BLaER1 treated with 17β-estradiol and CSF1 and Interleukin-3, amounts not matched to agents 10 nM and 100 nM (cell line): Measurements from ENCODE around the gene THAP4.

Experiments
- H3K27ac ChIP-seq, 11 experiments: shearing (Covaris generic); formaldehyde crosslinking; 2 replicates each; pipeline ENCODE4 v1.8.1; 2022
- H3K27me3 ChIP-seq, 11 experiments: shearing (Covaris generic); formaldehyde crosslinking; 2 replicates each; pipeline ENCODE4 v1.8.1; 2022
- H3K36me3 ChIP-seq, 11 experiments: shearing (Covaris generic); formaldehyde crosslinking; 2 replicates each; pipeline ENCODE4 v1.8.1; 2022
- H3K4me1 ChIP-seq, 10 experiments: shearing (Covaris generic); formaldehyde crosslinking; 2 replicates each; pipeline ENCODE4 v1.8.1; 2022
- H3K4me2 ChIP-seq, 11 experiments: shearing (Covaris generic); formaldehyde crosslinking; 2 replicates each; pipeline ENCODE4 v1.8.1; 2022
- H3K4me3 ChIP-seq, 10 experiments: shearing (Covaris generic); formaldehyde crosslinking; 2 replicates each; pipeline ENCODE4 v1.8.1; 2022
- H3K9ac ChIP-seq, 11 experiments: shearing (Covaris generic); formaldehyde crosslinking; 2 replicates each; pipeline ENCODE4 v1.8.1; 2022
- H3K9me3 ChIP-seq, 11 experiments: shearing (Covaris generic); formaldehyde crosslinking; replicated peaks in 1 of 11; 2 replicates each; pipeline ENCODE4 v1.8.1; 2022
- H4K20me1 ChIP-seq, 11 experiments: shearing (Covaris generic); formaldehyde crosslinking; 2 replicates each; pipeline ENCODE4 v1.8.1; 2022
- Cebpa-rat ChIP-seq, 11 experiments: shearing (Covaris generic); IDR thresholded peaks; 2 replicates each; pipeline ENCODE4 v1.8.1; 2022

The THAP4 gene

GRCh38 chr2:241620419-241620769 is 16.6 kb downstream of the THAP4 start:
- H3K27ac ChIP-seq, result peak overlapping the region in 7 of 11 experiments; percentile 83 to 93 (median 89); a peak in 11 of 22 replicates
- H3K9ac ChIP-seq, result no peak overlapping the region; a peak in 1 of 22 replicates
- peaks cover 0 to 64% (median 22%) of the 10 kb centered on the region in 11 experiments; a peak in 14 of 22 replicates for H4K20me1 ChIP-seq
- peaks cover 38 to 66% (median 52%) of the 10 kb centered on the region in 10 experiments for H3K4me1 ChIP-seq
- TF ChIP-seq Cebpa-rat (IDR thresholded peaks at IDR 0.05), result no peak
- H3K36me3 ChIP-seq, result peaks cover 0 to 68% (median 42%) of the 10 kb centered on the region in 11 experiments; a peak in 20 of 22 replicates
- no peaks in the 10 kb centered on the region for H3K27me3 ChIP-seq
- H3K4me3 ChIP-seq, result no peak overlapping the region
- peaks cover 0 to 14% (median 0%) of the 10 kb centered on the region in 11 experiments; a peak in 6 of 22 replicates for H3K9me3 ChIP-seq
- H3K4me2 ChIP-seq, result peak overlapping the region in 6 of 11 experiments; percentile 7 to 98 (median 56); a peak in 7 of 22 replicates

DNA sequence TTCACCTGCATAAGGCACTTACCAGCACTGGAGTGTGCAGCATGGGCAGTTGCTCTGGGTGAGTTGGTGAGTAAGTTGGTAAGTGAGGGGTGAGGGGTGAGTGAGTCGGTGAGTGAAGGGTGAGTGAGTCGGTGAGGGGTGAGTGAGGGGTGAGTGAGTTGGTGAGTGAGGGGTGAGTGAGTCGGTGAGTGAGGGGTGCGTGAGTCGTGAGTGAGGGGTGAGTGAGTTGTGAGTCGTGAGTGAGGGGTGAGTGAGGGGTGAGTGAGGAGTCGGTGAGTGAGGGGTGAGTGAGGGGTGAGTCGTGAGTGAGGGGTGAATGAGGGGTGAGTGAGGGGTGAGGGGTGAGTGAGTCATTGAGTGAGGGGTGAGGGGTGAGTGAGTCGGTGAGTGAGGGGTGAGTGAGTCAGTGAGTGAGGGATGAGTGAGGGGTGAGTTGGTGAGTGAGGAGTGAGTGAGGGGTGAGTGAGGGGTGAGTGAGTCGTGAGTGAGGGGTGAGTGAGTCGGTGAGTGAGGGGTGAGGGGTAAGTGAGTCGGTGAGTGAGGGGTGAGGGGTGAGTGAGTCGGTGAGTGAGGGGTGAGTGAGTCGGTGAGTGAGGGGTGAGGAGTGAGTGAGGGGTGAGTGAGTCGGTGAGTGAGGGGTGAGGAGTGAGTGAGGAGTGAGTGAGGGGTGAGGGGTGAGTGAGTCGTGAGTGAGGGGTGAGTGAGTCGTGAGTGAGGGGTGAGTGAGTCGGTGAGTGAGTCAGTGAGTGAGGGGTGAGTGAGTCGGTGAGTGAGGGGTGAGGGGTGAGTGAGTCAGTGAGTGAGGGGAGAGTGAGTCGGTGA is 17.1 kb downstream of the THAP4 start:
- peak overlapping the region in 1 of 10 experiments; percentile 59; a peak in 2 of 20 replicates for H3K4me3 ChIP-seq
- peaks cover 0 to 64% (median 19%) of the 10 kb centered on the region in 11 experiments; a peak in 15 of 22 replicates for H4K20me1 ChIP-seq
- H3K4me2 ChIP-seq, result peak overlapping the region; percentile 82 to 98 (median 94)
- TF ChIP-seq Cebpa-rat (IDR thresholded peaks at IDR 0.05), result no peak
- H3K9me3 ChIP-seq, result peaks cover 0 to 14% (median 0%) of the 10 kb centered on the region in 11 experiments; a peak in 6 of 22 replicates
- peaks cover 0 to 66% (median 36%) of the 10 kb centered on the region in 11 experiments; a peak in 20 of 22 replicates for H3K36me3 ChIP-seq
- peak overlapping the region in 9 of 11 experiments; percentile 74 to 83 (median 78); a peak in 14 of 22 replicates for H3K9ac ChIP-seq
- peak overlapping the region in 10 of 11 experiments; percentile 79 to 93 (median 88); a peak in 20 of 22 replicates for H3K27ac ChIP-seq
- no peaks in the 10 kb centered on the region for H3K27me3 ChIP-seq
- peaks cover 38 to 61% (median 50%) of the 10 kb centered on the region in 10 experiments for H3K4me1 ChIP-seq

DNA sequence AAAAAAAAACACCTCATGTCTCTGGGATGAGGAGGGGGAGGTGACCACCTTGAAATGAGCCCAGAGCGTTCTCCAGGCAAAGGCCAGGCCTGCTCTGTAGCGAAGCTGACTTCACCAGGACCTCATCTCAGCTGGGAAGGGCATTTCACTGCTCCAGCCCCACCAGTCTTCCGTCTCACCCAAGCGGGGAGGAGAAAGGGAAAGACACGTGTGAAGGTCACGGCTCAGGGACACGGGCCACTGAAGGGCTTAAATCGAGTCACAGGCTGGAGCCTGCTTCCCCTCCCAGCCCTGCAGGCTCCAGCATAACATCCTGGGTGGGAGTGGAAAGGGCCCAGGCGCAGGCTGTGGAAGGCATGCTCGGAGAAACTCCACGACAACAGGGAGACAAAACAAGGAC is 18.1 kb downstream of the THAP4 start:
- Histone ChIP-seq H3K9me3 (peaks cover 0 to 14% (median 0%) of the 10 kb centered on the region in 11 experiments; a peak in 6 of 22 replicates), H3K27me3 (no peaks in the 10 kb centered on the region), H3K36me3 (peaks cover 0 to 65% (median 31%) of the 10 kb centered on the region in 11 experiments; a peak in 20 of 22 replicates), H3K4me2 (peak overlapping the region; percentile 82 to 98 (median 94)), H3K4me1 (peaks cover 48 to 63% (median 54%) of the 10 kb centered on the region in 10 experiments), H3K4me3 (peak overlapping the region; percentile 49 to 68 (median 58); a peak in 18 of 20 replicates), H3K9ac (peak overlapping the region; percentile 74 to 83 (median 78)), H4K20me1 (peaks cover 0 to 64% (median 13%) of the 10 kb centered on the region in 11 experiments; a peak in 12 of 22 replicates), H3K27ac (peak overlapping the region; percentile 72 to 93 (median 86))
- no peak for TF ChIP-seq Cebpa-rat (IDR thresholded peaks at IDR 0.05)

DNA sequence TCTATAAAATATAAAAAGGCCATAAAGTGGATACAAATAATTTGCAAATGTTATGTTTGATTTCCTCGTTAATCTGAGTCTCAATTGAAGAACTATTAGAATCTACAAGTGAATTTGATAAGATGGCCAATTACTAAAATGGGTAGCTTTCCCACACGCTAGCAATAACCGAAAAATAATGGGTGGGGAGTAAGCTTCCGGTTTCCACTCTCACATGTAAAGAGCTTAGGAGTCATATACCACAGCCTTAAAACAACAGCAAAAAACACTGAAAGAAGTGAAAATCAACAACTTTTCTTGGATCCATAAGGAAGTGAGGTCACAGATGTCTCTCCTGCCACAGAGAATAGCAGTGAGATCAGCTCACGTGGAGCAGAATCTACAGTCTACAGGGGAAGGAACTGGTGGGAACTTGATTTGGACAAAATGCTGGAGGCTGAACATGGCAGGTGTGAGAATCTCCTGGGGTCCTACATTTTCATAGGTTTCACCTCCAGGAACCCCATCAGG is 18.6 kb downstream of the THAP4 start:
- TF ChIP-seq Cebpa-rat (IDR thresholded peaks at IDR 0.05), result no peak
- H4K20me1 ChIP-seq, result peaks cover 0 to 64% (median 13%) of the 10 kb centered on the region in 11 experiments; a peak in 13 of 22 replicates
- H3K9me3 ChIP-seq, result peaks cover 0 to 14% (median 0%) of the 10 kb centered on the region in 11 experiments; a peak in 6 of 22 replicates
- peaks cover 50 to 68% (median 59%) of the 10 kb centered on the region in 10 experiments for H3K4me1 ChIP-seq
- peak overlapping the region; percentile 49 to 68 (median 58) for H3K4me3 ChIP-seq
- H3K36me3 ChIP-seq, result peaks cover 0 to 65% (median 27%) of the 10 kb centered on the region in 11 experiments; a peak in 18 of 22 replicates
- H3K4me2 ChIP-seq, result peak overlapping the region; percentile 82 to 98 (median 94)
- peak overlapping the region; percentile 72 to 93 (median 86) for H3K27ac ChIP-seq
- peak overlapping the region; percentile 74 to 83 (median 78) for H3K9ac ChIP-seq
- H3K27me3 ChIP-seq, result no peaks in the 10 kb centered on the region

- peak overlapping the region; percentile 49 to 68 (median 58) for H3K4me3 ChIP-seq
- peaks cover 0 to 64% (median 14%) of the 10 kb centered on the region in 11 experiments; a peak in 14 of 22 replicates for H4K20me1 ChIP-seq
- H3K4me2 ChIP-seq, result peak overlapping the region; percentile 82 to 98 (median 94)
- H3K27me3 ChIP-seq, result no peaks in the 10 kb centered on the region
- H3K9me3 ChIP-seq, result peaks cover 0 to 14% (median 0%) of the 10 kb centered on the region in 11 experiments; a peak in 6 of 22 replicates
- H3K9ac ChIP-seq, result peak overlapping the region; percentile 74 to 83 (median 78)
- H3K27ac ChIP-seq, result peak overlapping the region; percentile 72 to 93 (median 86)
- peaks cover 54 to 72% (median 65%) of the 10 kb centered on the region in 10 experiments for H3K4me1 ChIP-seq
- TF ChIP-seq Cebpa-rat (IDR thresholded peaks at IDR 0.05), result no peak
- H3K36me3 ChIP-seq, result peaks cover 0 to 58% (median 19%) of the 10 kb centered on the region in 11 experiments; a peak in 16 of 22 replicates
Measured at GRCh38 chr2:241617431-241618154, 19.4 kb downstream of the THAP4 start.

DNA sequence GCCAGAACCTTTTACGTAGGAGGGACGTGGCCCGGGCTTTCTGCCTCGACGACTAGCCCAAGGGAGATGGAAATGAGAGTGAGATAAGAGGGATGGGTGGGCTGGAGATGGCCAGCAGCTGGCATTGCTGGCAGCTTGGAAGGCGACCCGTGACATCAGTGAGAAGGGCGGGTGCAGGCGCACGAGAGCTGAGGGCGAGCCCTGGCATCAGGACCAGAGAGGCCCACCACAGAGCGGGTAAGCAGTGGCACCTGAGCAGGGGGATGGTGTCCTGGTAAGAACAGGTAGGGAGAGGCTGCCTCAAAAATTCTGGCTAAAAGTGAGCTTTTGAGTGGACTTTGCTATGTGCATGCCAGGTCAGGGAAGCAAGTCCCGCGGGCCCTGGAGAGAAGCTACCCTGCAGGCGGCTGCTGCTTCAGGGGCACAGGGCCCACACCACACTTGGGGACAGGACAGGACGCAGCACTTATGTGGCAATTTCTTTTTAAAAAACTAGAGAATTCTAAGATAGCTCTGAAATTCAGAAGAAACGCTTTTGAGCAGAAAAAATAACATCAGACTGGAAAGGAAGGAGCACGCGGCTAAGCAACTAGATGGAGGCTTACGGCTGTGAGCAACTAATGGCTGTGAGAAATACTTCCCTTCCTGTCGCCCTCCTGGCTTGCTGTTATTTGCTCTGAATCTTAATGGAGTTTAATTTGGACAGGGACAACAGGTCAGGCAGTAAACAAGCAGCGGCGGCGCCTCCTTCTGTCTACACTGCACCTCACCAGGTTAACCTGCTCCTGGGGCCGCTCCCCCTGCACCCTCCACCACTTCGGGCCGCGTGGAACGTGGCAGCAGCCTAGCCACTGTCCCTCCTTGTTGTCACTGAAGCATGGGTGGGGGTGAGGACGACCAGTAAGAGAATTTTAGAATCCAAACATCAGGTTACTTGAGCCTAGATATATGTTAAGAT is 20.5 kb downstream of the THAP4 start:
- TF ChIP-seq Cebpa-rat (IDR thresholded peaks at IDR 0.05), result no peak
- Histone ChIP-seq H4K20me1 (peaks cover 0 to 64% (median 26%) of the 10 kb centered on the region in 11 experiments; a peak in 15 of 22 replicates), H3K4me3 (peak overlapping the region in 1 of 10 experiments; percentile 52; a peak in 2 of 20 replicates), H3K27me3 (no peaks in the 10 kb centered on the region), H3K36me3 (peaks cover 0 to 57% (median 13%) of the 10 kb centered on the region in 11 experiments; a peak in 14 of 22 replicates), H3K4me2 (peak overlapping the region; percentile 82 to 98 (median 94); a peak in 21 of 22 replicates), H3K4me1 (peaks cover 45 to 82% (median 72%) of the 10 kb centered on the region in 10 experiments), H3K27ac (peak overlapping the region in 6 of 11 experiments; percentile 24 to 93 (median 62); a peak in 7 of 22 replicates), H3K9me3 (peaks cover 0 to 12% (median 0%) of the 10 kb centered on the region in 11 experiments; a peak in 6 of 22 replicates), H3K9ac (peak overlapping the region in 5 of 11 experiments; percentile 15 to 83 (median 77); a peak in 9 of 22 replicates)

- Histone ChIP-seq H3K4me3 (no peak overlapping the region), H3K36me3 (peaks cover 0 to 48% (median 13%) of the 10 kb centered on the region in 11 experiments; a peak in 11 of 22 replicates), H3K4me1 (peaks cover 46 to 90% (median 78%) of the 10 kb centered on the region in 10 experiments), H3K9ac (peak overlapping the region in 4 of 11 experiments; percentile 9 to 26 (median 19); a peak in 4 of 22 replicates), H3K4me2 (peak overlapping the region in 2 of 11 experiments; percentile 82 to 92; a peak in 1 of 22 replicates), H3K27me3 (no peaks in the 10 kb centered on the region), H3K27ac (no peak overlapping the region; a peak in 1 of 22 replicates), H3K9me3 (peaks cover 0 to 3% (median 0%) of the 10 kb centered on the region in 11 experiments; a peak in 2 of 22 replicates), H4K20me1 (peaks cover 0 to 73% (median 34%) of the 10 kb centered on the region in 11 experiments; a peak in 16 of 22 replicates)
- TF ChIP-seq Cebpa-rat (IDR thresholded peaks at IDR 0.05), result no peak
Measured at GRCh38 chr2:241615522-241616052, 21.4 kb downstream of the THAP4 start.
